GM19043 (cell line): ENCODE results near the gene SEMA3F.

Experiments used
- ATAC-seq: cut with Tn5 transposase; IDR thresholded peaks from one replicate; pipeline ENCODE4 v1.9.1; 2021; ENCODE audit warnings: low read depth; ENCODE audit not compliant: unreplicated experiment

SEMA3F gene

GRCh38 chr3:50190936-50191660 lies 36.0 kb downstream of the SEMA3F start, which contains the start of gene GNAT1:
Gene GNAT1, plus strand, starts transcription at chr3:50191610. Its CDS starts 116 bp downstream, at chr3:50191726.
- no peak for ATAC-seq

- ATAC-seq: no peak
Observed at GRCh38 chr3:50192124-50192523, 37.0 kb downstream of the SEMA3F start.

GRCh38 chr3:50192689-50193141 lies 37.6 kb downstream of the SEMA3F start:
- ATAC-seq: no peak

- no peak for ATAC-seq
Observed at GRCh38 chr3:50193286-50193685, 38.2 kb downstream of the SEMA3F start.

- ATAC-seq: no peak
Observed at GRCh38 chr3:50193746-50194127, 38.6 kb downstream of the SEMA3F start.

GRCh38 chr3:50194128-50194902 lies 39.2 kb downstream of the SEMA3F start:
- ATAC-seq: no peak

- no peak for ATAC-seq
Observed at GRCh38 chr3:50194903-50195500, 39.9 kb downstream of the SEMA3F start.

- ATAC-seq: no peak
Observed at GRCh38 chr3:50195501-50196252, 40.6 kb downstream of the SEMA3F start.

GRCh38 chr3:50196253-50196801 lies 41.2 kb downstream of the SEMA3F start:
- ATAC-seq: no peak

GRCh38 chr3:50201573-50202315 lies 46.6 kb downstream of the SEMA3F start:
- no peak for ATAC-seq

GRCh38 chr3:50202353-50203112 lies 47.4 kb downstream of the SEMA3F start:
- no peak for ATAC-seq

GRCh38 chr3:50203113-50203808 lies 48.1 kb downstream of the SEMA3F start:
- no peak for ATAC-seq

- no peak for ATAC-seq
Observed at GRCh38 chr3:50203809-50204803, 49.0 kb downstream of the SEMA3F start.

GRCh38 chr3:50204804-50205412 lies 49.8 kb downstream of the SEMA3F start, which contains the start of gene SLC38A3:
Gene SLC38A3, plus strand, starts transcription at chr3:50205271. Its CDS starts 8,929 bp downstream, at chr3:50214200.
- no peak for ATAC-seq

- ATAC-seq: no peak
Observed at GRCh38 chr3:50205413-50206276, 50.5 kb downstream of the SEMA3F start.
